ENCODE data around the gene GYPC.
"Not testable (repeated sequence)": the region's sequence is repeated elsewhere in the genome, so short reads cannot be mapped to it uniquely, and the experiment has no call there.

Gene GYPC

GRCh38 chr2:126655500-126656430, at the start of gene GYPC:
TSS of gene GYPC (plus strand) at chr2:126656158. CDS start at chr2:126656264, 106 bp downstream.
- in situ Hi-C loops (cut with MboI; ENCODE audit: low sequenced_read_pairs) = no loop called here

DNA sequence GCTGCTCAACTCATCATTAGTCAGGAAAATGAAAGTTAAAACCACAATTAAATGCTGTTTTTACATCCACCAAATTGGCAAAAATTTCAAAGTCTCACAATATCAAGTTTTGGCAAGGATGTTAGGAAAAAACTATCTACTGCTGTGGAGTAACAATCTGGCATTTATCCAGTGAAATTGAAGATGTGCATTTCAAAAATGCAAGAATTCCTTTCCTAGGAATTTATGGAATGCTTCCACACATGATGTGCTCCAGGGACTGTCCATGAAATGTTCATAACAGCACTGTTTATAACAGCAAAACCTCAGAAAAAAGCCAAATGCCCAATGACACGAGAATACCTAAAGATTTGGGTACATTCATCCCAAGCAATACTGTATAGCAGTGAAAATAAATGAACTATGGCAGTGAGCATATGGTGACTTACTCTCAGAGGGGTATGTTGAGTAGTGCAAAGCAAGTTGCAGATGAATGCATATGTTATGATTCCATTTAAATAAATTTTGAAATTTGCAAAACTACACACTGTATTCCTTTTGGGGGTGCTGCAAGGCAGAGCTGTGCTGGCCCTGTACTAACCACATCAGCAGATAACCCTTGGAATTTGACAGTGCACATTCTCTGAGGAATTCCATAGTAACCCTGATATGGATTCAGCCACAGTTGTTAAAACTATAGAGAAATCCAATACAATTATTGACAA, 41.3 kb upstream of the GYPC start:
- in situ Hi-C loops (cut with MboI; ENCODE audit: low sequenced_read_pairs) = no loop called here

DNA sequence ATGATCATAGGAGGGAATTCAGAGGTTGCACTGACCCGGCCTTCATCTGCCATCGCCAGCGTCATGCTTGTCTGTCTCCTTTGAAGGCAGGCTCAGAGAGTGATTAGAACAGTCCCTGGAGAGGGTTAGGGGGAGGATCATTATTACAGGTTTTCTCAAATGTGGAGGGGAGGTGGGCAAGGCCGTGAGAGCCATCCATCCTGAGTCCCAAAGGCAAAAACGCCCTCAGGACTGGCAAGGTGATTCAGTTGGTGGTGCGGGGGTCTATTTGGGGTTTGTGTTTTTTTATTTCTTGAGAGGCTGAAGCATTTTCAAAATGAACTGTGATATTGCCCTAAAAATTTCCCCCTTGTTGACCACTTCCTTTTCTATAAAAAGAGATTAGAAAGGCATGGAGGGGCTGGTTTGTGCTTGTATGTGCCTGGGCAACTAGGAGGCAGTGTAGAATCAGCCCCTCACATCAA, 39.3 kb upstream of the GYPC start:
- in situ Hi-C loops (cut with MboI; ENCODE audit: low sequenced_read_pairs) = no loop called here

DNA sequence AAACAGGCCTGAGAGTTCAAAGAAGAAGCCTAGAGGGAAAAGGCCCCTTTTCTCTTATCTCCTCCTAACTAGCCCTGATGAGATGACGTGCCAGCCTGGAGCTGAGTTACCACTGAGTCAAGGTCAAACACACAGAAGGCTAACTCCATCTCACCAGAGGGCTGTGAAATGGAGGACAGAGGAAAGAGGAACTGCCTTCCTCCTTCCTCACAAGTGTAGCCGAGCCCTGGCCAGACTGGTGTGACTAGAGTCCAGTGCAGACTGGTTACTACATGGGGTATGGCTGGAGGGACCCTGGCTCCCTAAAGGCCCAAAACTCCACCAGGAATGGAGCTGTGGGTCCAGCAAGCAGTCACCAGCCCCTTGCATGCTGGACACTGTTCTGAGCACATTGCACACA, 35.7 kb upstream of the GYPC start:
- in situ Hi-C loops (cut with MboI; ENCODE audit: low sequenced_read_pairs) = no loop called here

DNA sequence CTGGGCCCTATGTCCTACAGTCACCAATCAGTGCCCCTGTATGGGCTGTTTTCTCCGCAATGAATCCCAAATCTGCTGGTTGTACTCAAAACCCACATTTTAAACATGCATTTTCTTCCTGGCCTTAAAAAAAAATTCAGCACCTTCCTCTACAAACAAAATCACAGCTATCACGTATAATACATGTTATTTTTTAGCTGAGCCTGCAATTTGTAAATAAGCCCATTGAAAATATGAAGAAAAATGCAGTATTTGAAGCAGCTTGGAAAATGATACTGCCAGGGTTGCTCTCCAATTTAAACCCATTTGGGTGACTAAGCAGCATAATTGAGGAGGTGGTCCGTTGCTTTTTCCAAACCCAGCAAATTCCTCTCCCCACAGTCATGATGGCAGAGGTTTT, 33.0 kb upstream of the GYPC start:
- in situ Hi-C loops (cut with MboI; ENCODE audit: low sequenced_read_pairs) = no loop called here

DNA sequence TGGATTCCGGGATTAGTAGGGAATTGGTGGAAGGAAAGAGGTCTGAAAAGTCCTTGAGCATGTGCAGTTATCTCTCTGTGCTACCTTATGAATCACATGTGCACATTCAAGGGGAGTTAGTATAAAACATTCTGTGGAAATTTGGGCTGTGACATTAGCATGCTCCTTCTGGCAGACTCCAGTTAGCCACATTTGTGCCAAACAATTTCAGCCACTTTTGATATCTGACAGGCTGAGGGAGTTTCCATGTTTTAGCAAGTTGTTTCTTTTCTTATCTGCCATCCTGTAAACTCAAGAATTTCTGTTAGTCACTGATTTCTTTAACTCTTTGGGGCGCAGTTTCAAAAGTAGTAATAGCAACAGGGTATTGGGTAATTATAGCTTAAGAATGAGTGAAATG, 28.3 kb upstream of the GYPC start:
- in situ Hi-C loops (cut with MboI; ENCODE audit: low sequenced_read_pairs) = no loop called here

DNA sequence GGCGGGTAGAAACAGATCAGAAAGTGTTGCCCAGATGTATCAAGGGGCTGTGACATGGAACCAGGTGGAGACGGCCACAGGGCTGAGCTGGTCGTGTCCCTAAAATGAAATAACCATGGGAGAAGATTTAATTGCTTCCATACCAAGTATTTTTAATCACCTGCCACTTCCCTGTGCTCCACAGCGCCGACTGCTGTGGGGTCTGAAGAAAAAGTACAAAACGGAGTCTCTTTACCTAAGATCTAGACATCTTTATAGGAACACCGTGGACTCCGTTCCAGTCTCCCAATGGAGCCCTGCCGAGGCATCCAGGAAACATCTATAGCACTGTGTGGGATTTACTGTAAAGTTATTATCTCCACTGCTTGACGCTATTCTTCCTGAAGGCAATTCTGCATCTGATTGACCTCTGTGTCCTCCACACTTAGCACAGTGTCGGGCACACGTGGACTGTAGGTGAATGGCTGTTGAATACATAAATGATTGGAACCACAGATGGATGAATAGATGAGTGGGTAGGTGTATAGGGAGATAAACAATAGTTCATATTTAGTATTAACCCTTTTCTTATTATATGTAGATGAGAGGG, 21.6 kb upstream of the GYPC start:
- in situ Hi-C loops (cut with MboI; ENCODE audit: low sequenced_read_pairs) = no loop called here

DNA sequence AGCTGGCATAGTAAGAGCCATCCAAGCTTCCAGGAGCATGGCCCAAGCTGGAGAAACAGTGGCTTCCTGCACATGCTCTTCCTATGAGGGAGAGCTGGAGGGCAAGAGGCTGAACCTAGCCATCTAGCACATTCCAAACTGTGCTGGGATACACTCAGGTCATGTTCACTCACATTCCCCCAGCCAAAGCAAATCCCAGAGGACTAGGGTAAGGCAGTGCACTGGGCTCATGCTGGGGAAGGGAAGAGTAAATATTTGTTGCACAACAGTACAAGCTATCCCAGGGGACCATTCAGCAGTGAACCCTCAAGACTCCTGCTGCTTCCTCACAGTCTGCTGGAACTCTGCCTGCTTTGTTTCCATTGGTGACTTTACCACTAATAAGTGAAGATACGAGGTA, 20.7 kb upstream of the GYPC start:
- in situ Hi-C loops (cut with MboI; ENCODE audit: low sequenced_read_pairs) = no loop called here

DNA sequence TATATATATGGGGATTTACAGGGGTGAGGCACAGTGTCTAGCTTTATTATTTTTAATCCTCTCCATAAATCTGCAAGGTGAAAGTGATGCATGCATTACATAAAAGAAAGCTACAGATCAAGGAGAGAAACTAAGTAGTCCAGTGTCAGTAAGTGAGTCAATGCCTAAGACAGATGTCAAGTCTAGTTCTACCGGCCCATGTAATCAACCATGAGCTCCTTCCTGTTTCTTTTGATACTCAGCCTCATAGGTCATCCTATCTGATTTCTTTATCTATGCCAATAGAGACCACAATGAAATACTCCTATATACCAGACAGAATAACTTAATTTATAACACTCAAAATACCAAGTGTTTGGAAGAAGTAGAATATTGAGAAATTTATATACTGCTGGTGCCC, 20.2 kb upstream of the GYPC start:
- in situ Hi-C loops (cut with MboI; ENCODE audit: low sequenced_read_pairs) = no loop called here

DNA sequence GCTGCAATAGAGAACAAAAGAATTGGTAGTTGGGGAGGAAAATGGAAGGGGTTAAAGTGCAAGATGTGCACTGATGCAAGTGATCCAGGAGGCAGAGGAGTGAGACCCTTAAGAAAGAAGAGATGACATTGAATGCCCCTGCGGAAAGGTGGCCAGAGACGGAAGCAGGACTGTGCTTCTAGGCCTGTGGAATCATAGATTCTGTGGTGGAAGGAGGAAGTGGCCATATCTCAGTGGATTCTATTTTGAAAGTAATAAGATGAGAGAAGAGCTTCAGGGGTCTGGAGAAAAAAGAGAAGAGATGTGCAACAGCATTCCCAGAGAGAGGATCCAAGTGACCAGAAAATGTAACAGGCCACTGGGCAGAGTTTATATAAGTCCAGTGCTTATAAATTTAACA, 18.6 kb upstream of the GYPC start:
- in situ Hi-C loops (cut with MboI; ENCODE audit: low sequenced_read_pairs) = no loop called here

GRCh38 chr2:126638746-126639145, 17.2 kb upstream of the GYPC start:
- in situ Hi-C loops (cut with MboI; ENCODE audit: low sequenced_read_pairs) = no loop called here

DNA sequence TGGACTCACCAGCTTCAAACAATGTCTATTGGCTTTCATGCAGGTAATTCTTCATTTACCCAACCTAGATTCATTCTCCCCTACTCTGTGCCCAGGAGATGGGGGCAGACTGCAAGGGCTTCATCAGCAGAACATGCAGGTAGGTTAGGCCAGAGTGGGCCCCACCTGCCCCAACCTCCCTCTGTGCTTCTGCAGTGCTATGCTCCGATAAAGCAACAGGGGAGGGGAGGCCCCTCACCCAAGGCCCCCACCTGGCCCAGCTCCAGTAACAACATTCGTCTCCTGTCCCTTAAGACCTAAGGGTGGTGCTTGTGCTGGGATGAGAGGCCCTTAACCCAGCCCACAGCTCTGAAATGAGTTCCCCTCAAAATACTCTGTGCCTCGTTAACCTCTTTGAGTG, 16.7 kb upstream of the GYPC start:
- in situ Hi-C loops (cut with MboI; ENCODE audit: low sequenced_read_pairs) = no loop called here

DNA sequence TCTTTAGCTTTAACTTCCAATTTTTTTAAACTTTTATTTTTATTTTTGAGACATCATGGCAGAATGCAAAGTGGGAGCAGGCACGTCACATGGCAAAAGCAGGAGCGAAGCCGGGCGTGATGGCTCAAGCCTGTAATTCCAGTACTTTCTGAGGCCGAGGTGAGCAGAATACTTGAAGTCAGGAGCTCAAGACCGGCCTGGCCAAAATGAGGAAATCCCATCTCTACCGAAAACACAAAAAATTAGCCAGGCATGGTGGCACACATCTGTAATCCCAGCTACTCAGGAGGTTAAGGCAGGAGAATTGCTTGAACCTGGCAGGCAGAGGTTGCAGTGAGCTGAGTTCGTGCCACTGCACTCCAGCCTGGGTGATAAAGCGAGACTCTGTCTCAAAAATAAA, 14.7 kb upstream of the GYPC start:
- in situ Hi-C loops (cut with MboI; ENCODE audit: low sequenced_read_pairs) = not testable (repeated sequence)

- in situ Hi-C loops (cut with MboI; ENCODE audit: low sequenced_read_pairs) = no loop called here
Observed at GRCh38 chr2:126642031-126642430, 13.9 kb upstream of the GYPC start.

GRCh38 chr2:126643431-126643830, 12.5 kb upstream of the GYPC start:
- in situ Hi-C loops (cut with MboI; ENCODE audit: low sequenced_read_pairs) = no loop called here

GRCh38 chr2:126643972-126644371, 12.0 kb upstream of the GYPC start:
- in situ Hi-C loops (cut with MboI; ENCODE audit: low sequenced_read_pairs) = no loop called here

DNA sequence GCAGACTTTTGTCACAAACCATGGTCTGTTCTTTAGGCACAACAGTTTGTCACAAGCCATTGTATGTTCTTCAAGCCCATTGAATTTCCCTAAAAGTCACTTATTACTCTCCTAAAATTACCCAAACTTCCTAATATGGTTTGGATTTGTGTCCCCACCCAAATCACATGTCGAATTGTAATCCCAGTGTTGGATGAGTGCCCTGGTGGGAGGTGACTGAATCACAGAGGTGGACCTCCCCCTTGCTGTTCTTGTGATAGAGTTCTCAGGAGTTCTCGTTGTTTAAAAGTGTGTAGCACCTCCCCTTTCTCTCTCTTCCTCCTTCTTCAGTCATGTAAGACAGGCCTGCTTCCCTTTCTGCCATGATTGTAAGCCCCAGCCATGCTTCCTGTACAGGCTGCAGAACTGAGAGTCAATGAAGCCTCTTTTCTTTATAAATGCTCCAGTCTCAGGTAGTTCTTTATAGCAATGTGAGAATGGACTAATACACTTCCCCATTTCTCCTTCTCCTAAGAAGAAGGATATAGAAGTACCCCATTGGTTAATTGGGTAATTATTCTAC, 11.2 kb upstream of the GYPC start:
- in situ Hi-C loops (cut with MboI; ENCODE audit: low sequenced_read_pairs) = no loop called here

GRCh38 chr2:126645211-126645618, 10.7 kb upstream of the GYPC start:
- in situ Hi-C loops (cut with MboI; ENCODE audit: low sequenced_read_pairs) = no loop called here

DNA sequence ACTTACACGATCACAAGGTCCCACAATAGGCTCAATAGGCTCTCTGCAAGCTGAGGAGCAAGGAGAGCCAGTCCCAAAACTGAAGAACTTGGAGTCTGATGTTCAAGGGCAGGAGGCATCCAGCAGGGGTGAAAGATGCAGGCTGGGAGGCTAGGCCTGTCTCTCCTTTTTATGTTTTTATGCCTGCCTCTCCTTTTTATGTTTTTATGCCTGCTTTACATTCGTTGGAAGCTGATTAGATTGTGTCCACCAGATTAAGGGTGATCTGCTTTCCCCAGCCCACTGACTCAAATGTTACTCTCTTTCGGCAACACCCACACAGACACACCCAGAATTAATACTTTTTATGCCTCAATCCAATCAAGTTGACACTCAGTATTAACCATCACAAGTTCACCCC, 9.9 kb upstream of the GYPC start:
- in situ Hi-C loops (cut with MboI; ENCODE audit: low sequenced_read_pairs) = no loop called here

- in situ Hi-C loops (cut with MboI; ENCODE audit: low sequenced_read_pairs) = not testable (repeated sequence)
Observed at GRCh38 chr2:126647714-126648344, 8.1 kb upstream of the GYPC start.

GRCh38 chr2:126648345-126648786, 7.6 kb upstream of the GYPC start:
- in situ Hi-C loops (cut with MboI; ENCODE audit: low sequenced_read_pairs) = not testable (repeated sequence)

Measured in HL-60/S4 (cell line).